ENCODE results near the gene INAFM2.

The INAFM2 gene

DNA sequence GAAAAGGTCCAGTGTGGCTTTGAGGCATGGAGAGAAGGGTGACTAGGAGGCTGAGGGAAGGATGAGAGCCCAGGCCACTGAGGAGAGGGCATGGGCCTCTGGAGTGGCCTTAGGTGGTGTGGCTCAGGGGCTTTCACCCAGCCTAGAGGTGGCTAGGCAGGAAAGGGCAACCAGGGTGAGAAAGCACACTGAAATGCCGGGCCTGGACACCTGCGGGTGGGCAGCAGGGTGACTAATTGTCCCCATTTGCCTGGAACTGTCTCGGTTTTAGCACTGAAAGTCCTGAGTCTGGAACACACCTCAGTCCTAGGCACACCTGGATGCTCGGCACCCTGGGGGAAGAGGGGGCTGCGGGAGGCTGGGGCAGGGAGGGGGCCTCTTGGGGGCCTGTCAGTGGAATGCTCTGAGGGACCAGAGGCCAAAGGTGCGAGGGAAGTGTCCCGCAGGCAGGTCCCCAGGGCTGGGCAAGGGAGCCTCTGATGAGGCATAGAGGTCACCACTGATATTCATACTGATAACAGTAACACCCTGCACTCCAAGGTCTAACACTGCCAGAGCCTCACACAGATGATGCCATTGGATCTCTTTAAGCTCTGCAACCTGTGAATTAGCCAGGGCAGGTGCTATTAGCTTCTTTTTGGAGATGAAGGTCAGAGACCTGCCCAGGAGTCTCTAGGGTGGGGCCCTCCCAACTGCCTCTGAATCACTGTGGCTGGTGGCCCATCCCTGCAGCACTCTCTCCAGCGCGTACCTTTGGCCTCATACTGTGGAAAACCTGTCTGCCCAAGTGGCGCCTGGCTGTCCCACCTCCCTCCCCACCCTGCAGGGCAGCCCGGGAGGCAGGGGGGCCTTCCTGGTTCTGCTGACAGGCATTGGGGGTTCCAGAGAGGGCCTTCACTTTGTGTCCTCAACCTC is 24.3 kb downstream of the INAFM2 start:
- TF ChIP-seq, protein P1, sequence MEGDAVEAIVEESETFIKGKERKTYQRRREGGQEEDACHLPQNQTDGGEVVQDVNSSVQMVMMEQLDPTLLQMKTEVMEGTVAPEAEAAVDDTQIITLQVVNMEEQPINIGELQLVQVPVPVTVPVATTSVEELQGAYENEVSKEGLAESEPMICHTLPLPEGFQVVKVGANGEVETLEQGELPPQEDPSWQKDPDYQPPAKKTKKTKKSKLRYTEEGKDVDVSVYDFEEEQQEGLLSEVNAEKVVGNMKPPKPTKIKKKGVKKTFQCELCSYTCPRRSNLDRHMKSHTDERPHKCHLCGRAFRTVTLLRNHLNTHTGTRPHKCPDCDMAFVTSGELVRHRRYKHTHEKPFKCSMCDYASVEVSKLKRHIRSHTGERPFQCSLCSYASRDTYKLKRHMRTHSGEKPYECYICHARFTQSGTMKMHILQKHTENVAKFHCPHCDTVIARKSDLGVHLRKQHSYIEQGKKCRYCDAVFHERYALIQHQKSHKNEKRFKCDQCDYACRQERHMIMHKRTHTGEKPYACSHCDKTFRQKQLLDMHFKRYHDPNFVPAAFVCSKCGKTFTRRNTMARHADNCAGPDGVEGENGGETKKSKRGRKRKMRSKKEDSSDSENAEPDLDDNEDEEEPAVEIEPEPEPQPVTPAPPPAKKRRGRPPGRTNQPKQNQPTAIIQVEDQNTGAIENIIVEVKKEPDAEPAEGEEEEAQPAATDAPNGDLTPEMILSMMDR (IDR thresholded peaks at IDR 0.05; ENCODE audit: insufficient read depth, missing control alignments), result no peak
- no peak for FAIRE-seq
- no peak for DNase-seq (ENCODE audit: insufficient read length, low spot score)

DNA sequence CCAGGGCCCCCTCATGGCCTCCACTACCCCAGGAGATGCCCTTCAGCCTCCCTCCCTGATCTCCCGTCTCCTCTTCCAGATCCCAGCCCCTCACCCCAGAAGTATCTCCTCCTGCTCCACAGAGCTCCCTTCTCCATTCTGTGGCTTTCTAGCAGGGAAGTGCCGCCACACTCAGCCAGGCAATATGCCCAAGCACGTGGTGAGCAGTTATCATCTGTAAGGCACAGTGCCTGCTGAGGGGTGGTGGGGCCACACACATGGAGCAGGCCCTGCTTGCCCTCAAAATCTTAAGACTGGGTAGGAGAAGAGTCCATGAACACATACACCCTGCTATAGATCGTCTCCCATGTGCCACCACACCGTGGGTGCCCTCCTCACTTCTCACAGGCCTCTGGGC is 25.0 kb downstream of the INAFM2 start:
- TF ChIP-seq, protein P1 (IDR thresholded peaks at IDR 0.05; ENCODE audit: insufficient read depth, missing control alignments), result no peak
- no peak for FAIRE-seq
- DNase-seq (ENCODE audit: insufficient read length, low spot score), result no peak

DNA sequence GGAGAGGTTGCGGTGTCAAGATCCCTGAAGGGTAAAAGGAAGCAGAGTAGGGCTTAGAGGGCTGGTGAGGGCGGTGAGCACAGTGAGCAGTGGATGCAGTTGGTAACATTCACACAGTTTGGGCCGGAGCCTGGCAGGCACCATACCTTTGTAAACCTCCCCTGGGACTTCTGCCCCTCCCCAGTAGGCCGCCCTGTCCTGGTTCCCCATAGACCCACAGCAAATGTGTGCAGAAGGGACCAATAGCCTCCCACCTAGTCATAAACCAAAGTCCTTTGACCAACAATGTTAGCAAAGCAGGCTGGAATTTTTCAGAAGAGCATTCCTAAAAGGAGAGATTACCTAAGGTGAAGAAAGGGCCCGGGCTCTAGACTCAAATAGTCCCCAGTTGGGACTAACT is 25.7 kb downstream of the INAFM2 start:
- FAIRE-seq (no peak), DNase-seq (ENCODE audit: insufficient read length, low spot score) (no peak)
- TF ChIP-seq, protein P1 (IDR thresholded peaks at IDR 0.05; ENCODE audit: insufficient read depth, missing control alignments), result no peak

- TF ChIP-seq, protein P1 (IDR thresholded peaks at IDR 0.05; ENCODE audit: insufficient read depth, missing control alignments), result no peak
- no peak for FAIRE-seq
- DNase-seq (ENCODE audit: insufficient read length, low spot score), result no peak
Measured at GRCh38 chr15:40352281-40352901, 28.9 kb downstream of the INAFM2 start.

DNA sequence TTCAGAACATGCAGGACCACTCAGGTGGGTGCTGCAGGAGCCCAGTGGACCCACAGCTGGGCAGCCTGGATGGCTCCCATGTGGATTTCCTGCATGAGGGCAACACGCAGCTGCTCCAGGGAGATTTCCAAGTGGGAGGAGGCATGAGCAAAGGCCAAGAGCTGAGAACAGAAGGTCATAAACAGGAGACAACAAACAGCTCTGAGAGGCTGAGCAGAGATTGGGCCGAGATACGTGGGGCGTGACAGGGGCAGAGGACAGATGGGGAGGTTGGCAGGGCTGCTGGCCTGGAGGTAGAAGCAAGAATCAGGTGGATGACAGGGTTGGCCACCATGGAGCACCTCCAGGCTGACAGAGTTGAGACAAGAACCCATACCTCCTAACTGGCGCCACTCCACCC is 30.2 kb downstream of the INAFM2 start:
- no peak for DNase-seq (ENCODE audit: insufficient read length, low spot score)
- TF ChIP-seq, protein P1 (IDR thresholded peaks at IDR 0.05; ENCODE audit: insufficient read depth, missing control alignments), result no peak
- no peak for FAIRE-seq

DNA sequence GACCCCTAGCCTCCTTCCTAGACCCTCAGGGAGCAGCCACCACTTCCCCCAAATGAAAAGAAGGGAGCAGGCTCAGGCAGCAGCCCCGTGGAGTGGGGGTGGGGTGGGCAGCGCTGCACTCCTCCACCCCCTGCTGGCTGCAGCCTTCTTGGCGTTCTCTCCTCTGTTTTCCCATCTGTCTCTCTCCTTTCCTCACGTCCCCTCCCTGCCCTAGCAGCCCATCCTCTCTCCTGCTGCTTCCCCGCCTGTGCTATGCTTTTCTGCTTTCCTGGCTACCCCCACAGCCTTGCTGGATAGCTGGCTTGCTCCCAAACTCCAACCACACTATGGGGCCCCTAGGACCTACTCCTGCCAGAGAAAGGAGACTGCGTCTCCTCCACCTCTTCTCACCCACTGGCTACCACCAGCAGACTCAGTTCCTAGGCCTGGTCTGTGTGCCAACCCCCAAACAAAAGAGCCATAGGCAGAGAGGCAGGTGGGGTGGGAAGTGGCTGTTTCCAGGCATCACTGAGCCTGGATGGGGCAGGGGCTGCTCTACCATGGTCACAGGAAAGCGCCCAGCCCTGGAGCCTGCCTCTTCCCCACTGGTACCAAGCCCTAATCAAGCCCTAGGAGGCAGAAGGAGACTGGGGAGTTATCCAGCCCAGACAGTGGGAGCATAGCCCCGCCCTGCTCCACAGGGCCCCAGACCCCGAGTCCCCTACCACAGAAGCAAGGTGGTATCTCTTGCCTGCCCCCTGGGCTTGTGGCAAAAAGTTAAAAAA is 31.1 kb downstream of the INAFM2 start:
- peak; percentile 80 for DNase-seq (ENCODE audit: insufficient read length, low spot score)
- no peak for FAIRE-seq
- TF ChIP-seq, protein P1 (IDR thresholded peaks at IDR 0.05; ENCODE audit: insufficient read depth, missing control alignments), result peak; percentile 42
